Activated CD4-positive, alpha-beta T cell treated with anti-CD3 and anti-CD28 coated beads for 36 hours (primary cell): ENCODE measurements around the gene SPSB1. TPM values are rescaled to one million over a fixed set of nuclear protein-coding genes. Genes with fewer than 3 reads are reported as not detected.

Experiments
- ATAC-seq: fragments of 200-7000 bp; cut with Tn5 transposase; one replicate; pipeline ENCODE4 v1.10.0; 2021; ENCODE audit warnings: mild to moderate bottlenecking, moderate library complexity
- CTCF ChIA-PET: fragments of 350-600 bp; sonication (Branson Sonifier 250); formaldehyde crosslinking; loops from one replicate; lab custom pipeline; 2021; ENCODE audit warnings: antibody characterized with exemption; lab: Charles Lee
- POLR2A ChIA-PET: fragments of 350-600 bp; sonication (Branson Sonifier 250); formaldehyde crosslinking; loops from one replicate; lab custom pipeline; 2021; ENCODE audit warnings: antibody characterized with exemption, inconsistent platforms; lab: Charles Lee
- DNase-seq: peaks from one replicate; pipeline ENCODE4 v3.0.0-alpha.2; 2020
- H3K27ac Mint-ChIP-seq: one replicate; pipeline ENCODE4 v1.8.0; 2021; ENCODE audit warnings: mixed read lengths
- H3K27me3 Mint-ChIP-seq: one replicate; pipeline ENCODE4 v1.8.0; 2021; ENCODE audit warnings: mixed read lengths
- H3K36me3 Mint-ChIP-seq: one replicate; pipeline ENCODE4 v1.8.0; 2021; ENCODE audit warnings: low read depth, mixed read lengths
- H3K4me1 Mint-ChIP-seq: one replicate; pipeline ENCODE4 v1.8.0; 2021; ENCODE audit warnings: mixed read lengths
- H3K4me3 Mint-ChIP-seq: one replicate; pipeline ENCODE4 v1.8.0; 2021; ENCODE audit warnings: mild to moderate bottlenecking, moderate library complexity, mixed read lengths
- H3K9me3 Mint-ChIP-seq: one replicate; pipeline ENCODE4 v1.8.0; 2021; ENCODE audit warnings: low read depth, mixed read lengths
- intact Hi-C, 2 experiments: fragments of 100-400 bp; cut with DNase I in 1 of 2; cut with micrococcal nuclease in 1 of 2; formaldehyde crosslinking; loops; one replicate each; pipeline versions ENCODE4 v1.14.2 to v1.15.1; 2022 to 2024; cut with DNase I, micrococcal nuclease
- total RNA-seq, 2 experiments: library from RNA; stranded (reverse); gene quantifications; one replicate each; pipeline ENCODE4 v1.2.3, GENCODE V29; 2021

Gene SPSB1
- total RNA-seq, 2 experiments from 2014 or later, result 5.7 to 6.8 TPM

- no peak for DNase-seq
- H3K4me3 Mint-ChIP-seq, result no peak overlapping the region
- POLR2A ChIA-PET, result no interaction called here
- peaks cover 2% of the 10 kb centered on the region for H3K4me1 Mint-ChIP-seq
- no peaks in the 10 kb centered on the region for H3K27me3 Mint-ChIP-seq
- intact Hi-C loops, result no loop called here
- H3K27ac Mint-ChIP-seq, result no peak overlapping the region
- no peak for ATAC-seq
- H3K9me3 Mint-ChIP-seq, result peaks cover 5% of the 10 kb centered on the region
- CTCF ChIA-PET, result interaction anchor here (0.6 kb wide), 1 partner anchor 87 kb away, joined by 3 read pairs; no protein-coding TSS in a partner anchor
- no peaks in the 10 kb centered on the region for H3K36me3 Mint-ChIP-seq
Observed at GRCh38 chr1:9347095-9347850, 54.6 kb downstream of the SPSB1 start.

DNA sequence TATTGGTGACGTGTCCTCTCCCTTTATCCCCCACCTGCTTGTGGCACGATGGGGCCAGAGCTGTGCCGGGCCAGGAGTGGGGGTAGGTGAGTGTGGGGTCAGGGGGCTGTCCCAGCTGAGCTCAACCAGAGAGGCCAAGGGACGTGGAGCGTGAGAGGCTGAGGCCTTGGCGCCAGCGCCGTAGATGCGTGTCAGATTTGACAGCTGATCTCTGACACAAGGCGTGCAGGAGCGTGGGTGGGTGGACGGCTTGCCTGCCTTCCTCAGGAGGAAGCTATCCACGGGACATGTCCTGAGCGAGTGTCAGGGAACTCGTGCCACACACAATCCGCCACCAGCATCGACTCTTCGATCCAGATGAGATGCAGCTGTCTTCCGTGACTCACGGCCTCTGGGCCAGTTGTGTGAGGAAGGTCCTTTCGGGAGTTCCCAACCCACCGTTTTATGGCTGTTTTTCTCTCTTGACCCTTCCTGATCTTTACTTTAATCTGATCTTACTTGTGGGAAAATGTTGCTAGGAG, 56.7 kb downstream of the SPSB1 start:
- CTCF ChIA-PET, result interaction anchor here (0.6 kb wide), 1 partner anchor 40 kb away, joined by 4 read pairs; no protein-coding TSS in a partner anchor
- peaks cover 2% of the 10 kb centered on the region for H3K4me1 Mint-ChIP-seq
- no peaks in the 10 kb centered on the region for H3K36me3 Mint-ChIP-seq
- DNase-seq, result no peak
- no peaks in the 10 kb centered on the region for H3K9me3 Mint-ChIP-seq
- no peaks in the 10 kb centered on the region for H3K27me3 Mint-ChIP-seq
- POLR2A ChIA-PET, result no interaction called here
- no peak overlapping the region for H3K27ac Mint-ChIP-seq
- intact Hi-C loops, result no loop called here
- no peak overlapping the region for H3K4me3 Mint-ChIP-seq
- ATAC-seq, result no peak

DNA sequence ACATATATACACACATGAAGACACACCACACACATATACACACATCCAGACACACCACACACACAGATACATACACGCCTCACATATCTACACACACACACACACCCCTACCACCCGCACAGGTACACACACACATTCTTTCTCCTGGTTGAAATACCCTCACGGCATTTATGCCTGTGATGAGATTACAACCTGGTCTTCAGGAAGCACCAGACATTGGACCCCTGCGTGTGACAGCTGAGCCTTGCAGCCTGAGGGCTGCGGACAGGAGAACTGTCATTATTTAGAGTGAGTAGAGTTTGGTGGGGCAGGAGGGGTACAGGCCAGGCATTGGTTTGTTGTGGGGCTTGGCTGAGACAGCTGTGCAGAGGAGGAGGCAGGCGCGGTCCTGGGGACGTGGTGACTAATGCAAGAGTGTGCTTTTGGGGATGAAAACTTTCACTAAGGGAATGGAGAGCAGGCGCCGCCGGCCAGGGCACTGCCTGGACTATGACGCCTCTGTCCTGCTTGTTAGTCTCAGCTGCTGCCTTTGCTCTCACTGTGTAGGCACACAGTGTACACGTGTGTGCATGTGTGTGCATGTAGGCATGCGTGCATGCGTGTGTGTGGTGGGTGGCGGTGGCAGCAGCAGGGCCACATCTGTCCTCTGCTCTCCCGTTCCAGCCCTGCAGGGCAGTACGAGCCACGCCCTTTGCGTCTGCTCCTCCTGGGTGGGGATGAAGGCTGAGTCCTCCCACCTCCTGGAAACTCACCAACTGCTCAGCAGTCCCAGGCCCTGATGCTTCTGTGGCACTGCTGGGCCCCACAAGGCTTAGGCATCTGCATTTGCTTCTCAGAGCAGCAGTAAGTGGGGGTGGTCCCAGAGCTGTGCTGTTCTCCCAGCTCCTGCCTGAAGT, 57.6 kb downstream of the SPSB1 start:
- no peak for DNase-seq
- CTCF ChIA-PET, result no interaction called here
- ATAC-seq, result no peak
- Mint-ChIP-seq H3K9me3 (no peaks in the 10 kb centered on the region), H3K36me3 (no peaks in the 10 kb centered on the region), H3K27ac (no peak overlapping the region), H3K27me3 (no peaks in the 10 kb centered on the region), H3K4me1 (peaks cover 2% of the 10 kb centered on the region), H3K4me3 (no peak overlapping the region)
- intact Hi-C loops, result no loop called here
- POLR2A ChIA-PET, result no interaction called here

GRCh38 chr1:9350960-9351359, 58.3 kb downstream of the SPSB1 start:
- H3K36me3 Mint-ChIP-seq, result peaks cover 4% of the 10 kb centered on the region
- no peaks in the 10 kb centered on the region for H3K27me3 Mint-ChIP-seq
- intact Hi-C loops, result no loop called here
- H3K9me3 Mint-ChIP-seq, result no peaks in the 10 kb centered on the region
- CTCF ChIA-PET, result no interaction called here
- H3K4me1 Mint-ChIP-seq, result no peaks in the 10 kb centered on the region
- H3K27ac Mint-ChIP-seq, result no peak overlapping the region
- POLR2A ChIA-PET, result no interaction called here
- DNase-seq (no peak), ATAC-seq (no peak)
- H3K4me3 Mint-ChIP-seq, result no peak overlapping the region

DNA sequence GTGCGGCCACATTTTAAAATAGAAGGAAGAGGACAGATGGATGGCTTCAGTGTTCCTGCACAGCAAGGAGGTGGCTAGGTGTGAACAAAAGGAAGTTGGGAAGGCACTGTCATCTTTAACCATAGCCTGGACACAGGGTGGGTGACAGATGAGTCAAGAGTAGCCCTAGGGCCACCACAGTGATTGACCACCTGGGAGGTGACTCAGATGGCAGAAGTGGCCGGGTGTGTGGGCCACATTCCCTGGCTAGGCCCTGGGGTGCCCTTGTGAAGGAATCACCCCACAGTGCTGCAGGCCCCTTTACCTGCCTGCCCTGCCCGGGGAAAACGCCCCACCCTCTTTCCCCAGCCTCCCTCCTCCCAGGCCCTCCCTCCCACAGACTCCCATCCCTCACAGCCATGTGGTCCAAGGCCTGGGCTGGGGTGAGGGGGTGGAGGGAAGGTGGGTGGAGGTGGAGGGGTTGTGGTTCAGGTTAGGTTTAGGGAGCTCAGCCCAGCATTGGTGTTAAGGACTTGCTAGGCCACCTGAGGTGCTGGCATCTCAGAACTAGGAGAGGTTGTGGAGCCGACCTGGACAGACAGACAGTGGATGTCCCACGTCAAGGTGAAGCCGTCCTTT, 59.1 kb downstream of the SPSB1 start:
- POLR2A ChIA-PET, result no interaction called here
- DNase-seq, result no peak
- Mint-ChIP-seq H3K4me3 (no peak overlapping the region), H3K27ac (no peak overlapping the region), H3K27me3 (no peaks in the 10 kb centered on the region), H3K36me3 (peaks cover 7% of the 10 kb centered on the region), H3K4me1 (no peaks in the 10 kb centered on the region), H3K9me3 (no peaks in the 10 kb centered on the region)
- ATAC-seq, result no peak
- intact Hi-C loops, result no loop called here
- CTCF ChIA-PET, result no interaction called here

DNA sequence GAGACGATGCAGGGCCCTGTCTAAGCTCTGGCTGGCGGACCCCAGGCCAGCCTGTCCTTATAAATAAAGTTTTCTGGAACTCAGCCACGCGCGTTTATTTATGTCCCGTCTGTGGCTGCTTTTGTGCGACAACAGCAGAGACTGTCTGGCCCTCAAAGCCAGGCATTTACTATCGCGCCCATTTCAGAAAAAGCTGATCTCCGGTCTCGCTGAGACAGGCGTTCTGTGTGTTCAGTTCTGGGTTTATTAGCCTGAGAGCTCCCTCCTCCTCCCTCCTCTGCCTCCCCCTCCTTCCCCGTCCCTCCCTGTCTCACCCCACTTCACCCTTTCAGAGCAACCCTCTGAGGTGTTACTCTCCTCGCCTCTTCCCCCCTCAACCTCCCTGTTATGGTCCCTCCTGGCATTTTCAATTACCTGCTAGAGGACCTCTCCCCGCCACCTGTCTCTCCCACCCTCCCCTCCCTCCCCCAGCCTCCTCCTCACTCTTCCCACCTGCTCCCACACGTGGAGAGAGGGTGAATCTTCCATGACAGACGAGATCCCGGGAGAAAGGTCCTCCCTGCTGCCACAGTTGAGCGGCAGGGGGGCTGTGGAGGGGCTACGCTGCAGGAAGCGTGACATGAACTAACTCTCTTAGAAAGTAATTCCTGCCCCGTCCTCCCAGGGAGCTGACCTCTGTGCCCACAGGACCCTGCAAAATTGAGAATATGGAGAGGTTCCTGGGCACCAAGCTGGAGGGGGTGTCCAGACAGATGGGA, 59.9 kb downstream of the SPSB1 start:
- Mint-ChIP-seq H3K9me3 (no peaks in the 10 kb centered on the region), H3K27me3 (no peaks in the 10 kb centered on the region), H3K27ac (no peak overlapping the region), H3K36me3 (peaks cover 8% of the 10 kb centered on the region), H3K4me1 (no peaks in the 10 kb centered on the region), H3K4me3 (no peak overlapping the region)
- ATAC-seq (no peak), DNase-seq (no peak)
- intact Hi-C loops, result no loop called here
- CTCF ChIA-PET, result no interaction called here
- POLR2A ChIA-PET, result no interaction called here

GRCh38 chr1:9355503-9355902, 62.8 kb downstream of the SPSB1 start:
- intact Hi-C loops, result no loop called here
- no peak for ATAC-seq
- Mint-ChIP-seq H3K4me1 (no peaks in the 10 kb centered on the region), H3K27me3 (no peaks in the 10 kb centered on the region), H3K9me3 (no peaks in the 10 kb centered on the region), H3K36me3 (peaks cover 8% of the 10 kb centered on the region), H3K4me3 (no peak overlapping the region), H3K27ac (no peak overlapping the region)
- ChIA-PET CTCF (no interaction called here), POLR2A (no interaction called here)
- no peak for DNase-seq

DNA sequence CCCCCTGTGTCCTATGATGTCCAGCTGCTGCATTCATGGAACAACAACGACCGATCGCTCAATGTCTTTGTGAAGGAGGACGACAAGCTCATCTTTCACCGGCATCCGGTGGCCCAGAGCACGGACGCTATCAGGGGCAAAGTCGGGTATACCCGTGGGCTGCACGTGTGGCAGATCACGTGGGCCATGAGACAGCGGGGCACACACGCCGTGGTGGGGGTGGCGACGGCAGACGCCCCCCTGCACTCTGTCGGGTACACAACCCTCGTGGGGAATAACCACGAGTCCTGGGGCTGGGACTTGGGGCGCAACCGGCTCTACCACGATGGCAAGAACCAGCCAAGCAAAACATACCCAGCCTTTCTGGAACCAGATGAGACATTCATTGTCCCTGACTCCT, 63.3 kb downstream of the SPSB1 start:
- no peak for DNase-seq
- no peaks in the 10 kb centered on the region for H3K27me3 Mint-ChIP-seq
- CTCF ChIA-PET, result interaction anchor here (0.7 kb wide), 1 partner anchor 92 kb away, joined by 3 read pairs; no protein-coding TSS in a partner anchor
- peaks cover 8% of the 10 kb centered on the region for H3K36me3 Mint-ChIP-seq
- H3K4me3 Mint-ChIP-seq, result no peak overlapping the region
- intact Hi-C loops, result no loop called here
- ATAC-seq, result no peak
- POLR2A ChIA-PET, result no interaction called here
- H3K4me1 Mint-ChIP-seq, result no peaks in the 10 kb centered on the region
- H3K27ac Mint-ChIP-seq, result no peak overlapping the region
- no peaks in the 10 kb centered on the region for H3K9me3 Mint-ChIP-seq

GRCh38 chr1:9356829-9357466, 64.3 kb downstream of the SPSB1 start:
- intact Hi-C loops, result no loop called here
- no peak for ATAC-seq
- Mint-ChIP-seq H3K27me3 (no peaks in the 10 kb centered on the region), H3K4me3 (no peak overlapping the region), H3K36me3 (peaks cover 8% of the 10 kb centered on the region), H3K9me3 (no peaks in the 10 kb centered on the region), H3K4me1 (no peaks in the 10 kb centered on the region), H3K27ac (no peak overlapping the region)
- no peak for DNase-seq
- POLR2A ChIA-PET, result no interaction called here
- CTCF ChIA-PET, result no interaction called here

GRCh38 chr1:9357958-9358357, 65.3 kb downstream of the SPSB1 start:
- Mint-ChIP-seq H3K36me3 (peaks cover 8% of the 10 kb centered on the region), H3K4me3 (no peak overlapping the region), H3K4me1 (no peaks in the 10 kb centered on the region), H3K9me3 (no peaks in the 10 kb centered on the region), H3K27me3 (no peaks in the 10 kb centered on the region), H3K27ac (no peak overlapping the region)
- CTCF ChIA-PET, result no interaction called here
- intact Hi-C loops, result no loop called here
- ATAC-seq (no peak), DNase-seq (no peak)
- POLR2A ChIA-PET, result no interaction called here
